NB4 (cell line): ENCODE results near the gene ATP6V1F.

Experiments used
- DNase-seq: peaks from one replicate; pipeline ENCODE4 v3.0.0; 2010; ENCODE audit warnings: low read depth
- H3K4me3 ChIP-seq: one replicate; pipeline ENCODE4 v1.5.1; 2011; ENCODE audit warnings: mild to moderate bottlenecking, low read depth, low read length, moderate library complexity
- MAX ChIP-seq: IDR thresholded peaks from 2 replicates; pipeline ENCODE4 v1.6.1; 2011; ENCODE audit warnings: low read depth, low read length
- MYC ChIP-seq: IDR thresholded peaks from 2 replicates; pipeline ENCODE4 v1.6.1; 2011; ENCODE audit warnings: low read depth, low read length
- POLR2A ChIP-seq: IDR thresholded peaks from 2 replicates; pipeline ENCODE4 v1.6.1; 2011; ENCODE audit warnings: mild to moderate bottlenecking; ENCODE audit not compliant: insufficient read length; ENCODE audit errors: extremely low read depth
- TF ChIP-seq, protein P1 (sequence below): IDR thresholded peaks from one replicate; pipeline ENCODE4 v1.5.1; 2012; ENCODE audit warnings: low read depth, low read length

The ATP6V1F gene

GRCh38 chr7:128852537-128853254, 10.0 kb upstream of the ATP6V1F start:
- DNase-seq = no peak
- no peak overlapping the region for H3K4me3 ChIP-seq
- no peak for TF ChIP-seq MYC
- no peak for TF ChIP-seq MAX
- TF ChIP-seq, protein P1, sequence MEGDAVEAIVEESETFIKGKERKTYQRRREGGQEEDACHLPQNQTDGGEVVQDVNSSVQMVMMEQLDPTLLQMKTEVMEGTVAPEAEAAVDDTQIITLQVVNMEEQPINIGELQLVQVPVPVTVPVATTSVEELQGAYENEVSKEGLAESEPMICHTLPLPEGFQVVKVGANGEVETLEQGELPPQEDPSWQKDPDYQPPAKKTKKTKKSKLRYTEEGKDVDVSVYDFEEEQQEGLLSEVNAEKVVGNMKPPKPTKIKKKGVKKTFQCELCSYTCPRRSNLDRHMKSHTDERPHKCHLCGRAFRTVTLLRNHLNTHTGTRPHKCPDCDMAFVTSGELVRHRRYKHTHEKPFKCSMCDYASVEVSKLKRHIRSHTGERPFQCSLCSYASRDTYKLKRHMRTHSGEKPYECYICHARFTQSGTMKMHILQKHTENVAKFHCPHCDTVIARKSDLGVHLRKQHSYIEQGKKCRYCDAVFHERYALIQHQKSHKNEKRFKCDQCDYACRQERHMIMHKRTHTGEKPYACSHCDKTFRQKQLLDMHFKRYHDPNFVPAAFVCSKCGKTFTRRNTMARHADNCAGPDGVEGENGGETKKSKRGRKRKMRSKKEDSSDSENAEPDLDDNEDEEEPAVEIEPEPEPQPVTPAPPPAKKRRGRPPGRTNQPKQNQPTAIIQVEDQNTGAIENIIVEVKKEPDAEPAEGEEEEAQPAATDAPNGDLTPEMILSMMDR = no peak

DNA sequence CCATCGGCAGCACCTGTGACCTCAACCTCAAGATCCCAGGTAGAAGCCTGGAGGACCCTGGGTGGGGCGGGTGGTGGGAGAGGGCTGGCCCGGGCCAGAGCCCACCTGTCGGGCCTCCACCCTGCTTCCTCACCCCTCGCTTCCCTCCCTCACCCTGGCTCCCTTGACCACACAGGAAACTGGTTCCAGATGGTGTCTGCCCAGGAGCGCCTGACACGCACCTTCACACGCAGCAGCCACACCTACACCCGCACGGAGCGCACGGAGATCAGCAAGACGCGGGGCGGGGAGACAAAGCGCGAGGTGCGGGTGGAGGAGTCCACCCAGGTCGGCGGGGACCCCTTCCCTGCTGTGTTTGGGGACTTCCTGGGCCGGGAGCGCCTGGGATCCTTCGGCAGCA, 8.9 kb upstream of the ATP6V1F start:
- no peak for TF ChIP-seq MYC
- TF ChIP-seq, protein P1 = no peak
- no peak for TF ChIP-seq POLR2A
- TF ChIP-seq MAX = no peak
- H3K4me3 ChIP-seq = no peak overlapping the region
- DNase-seq = no peak

DNA sequence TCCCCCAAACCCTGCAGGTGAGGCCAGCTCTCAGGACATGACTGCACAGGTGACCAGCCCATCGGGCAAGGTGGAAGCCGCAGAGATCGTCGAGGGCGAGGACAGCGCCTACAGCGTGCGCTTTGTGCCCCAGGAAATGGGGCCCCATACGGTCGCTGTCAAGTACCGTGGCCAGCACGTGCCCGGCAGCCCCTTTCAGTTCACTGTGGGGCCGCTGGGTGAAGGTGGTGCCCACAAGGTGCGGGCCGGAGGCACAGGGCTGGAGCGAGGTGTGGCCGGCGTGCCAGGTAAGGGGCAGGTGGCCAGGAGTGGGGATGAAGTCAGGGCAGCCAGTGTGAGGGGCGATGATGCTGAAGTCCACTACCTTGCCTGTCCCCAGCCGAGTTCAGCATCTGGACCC, 8.3 kb upstream of the ATP6V1F start:
- no peak for DNase-seq
- TF ChIP-seq MAX (no peak), MYC (no peak), POLR2A (no peak)
- TF ChIP-seq, protein P1 = no peak
- no peak overlapping the region for H3K4me3 ChIP-seq

DNA sequence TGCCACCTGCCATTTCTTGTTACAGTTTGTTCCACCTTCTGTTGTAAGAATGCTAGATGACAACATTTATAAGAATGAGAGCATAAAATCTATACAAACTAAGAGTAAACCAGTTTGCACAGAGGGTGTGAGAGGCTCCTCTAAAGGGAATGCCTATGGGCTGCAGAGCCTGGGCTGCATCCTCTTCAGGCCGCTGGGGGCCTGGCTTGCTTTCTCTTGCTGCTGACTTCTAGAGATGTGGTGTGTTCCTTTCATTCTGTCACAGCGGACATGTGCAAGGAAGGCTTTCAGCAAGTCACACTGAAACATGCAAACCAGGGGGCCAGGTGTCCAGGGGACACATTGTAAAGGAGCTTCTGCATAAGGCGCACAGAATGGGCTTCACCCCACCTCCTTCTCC, 7.1 kb upstream of the ATP6V1F start:
- no peak overlapping the region for H3K4me3 ChIP-seq
- no peak for DNase-seq
- TF ChIP-seq MAX (no peak), MYC (no peak), POLR2A (no peak)
- TF ChIP-seq, protein P1 = no peak

GRCh38 chr7:128856001-128856718, 6.5 kb upstream of the ATP6V1F start:
- no peak overlapping the region for H3K4me3 ChIP-seq
- TF ChIP-seq POLR2A = no peak
- TF ChIP-seq MYC = no peak
- no peak for TF ChIP-seq MAX
- TF ChIP-seq, protein P1 = no peak
- DNase-seq = no peak
